OCI-LY3 (cell line): Measurements from ENCODE around the gene CLMN.

Experiments
- CTCF ChIP-seq: fragments of 200-600, 300-600 bp; sonication (generic); IDR thresholded peaks from 2 replicates; pipeline ENCODE4 v1.5.1; 2014; ENCODE audit warnings: antibody characterized with exemption, low read length, low read depth
- EZH2phosphoT487 ChIP-seq: fragments of 200-600 bp; shearing (Covaris generic); IDR thresholded peaks from 2 replicates; pipeline ENCODE4 v1.6.1; 2018; ENCODE audit warnings: antibody characterized with exemption, mixed run types, low read depth

- TF ChIP-seq CTCF (no peak), EZH2phosphoT487 (no peak)
Measured at GRCh38 chr14:95320955-95321600, 1.4 kb upstream of the CLMN start.
